H1 (cell line): ENCODE results near the gene PRKAR2B.

Source experiments
- BCL11A ChIP-seq, 2 experiments: IDR thresholded peaks; one replicate each; pipeline ENCODE4 v1.6.1; 2011; ENCODE audit warnings: low read depth in 2 of 2, low read length in 2 of 2, mild to moderate bottlenecking in 2 of 2
- CHD2 ChIP-seq: IDR thresholded peaks from 2 replicates; pipeline ENCODE4 v1.6.1; 2012; ENCODE audit warnings: low read length, improper control_type of control experiment
- CREB1 ChIP-seq: IDR thresholded peaks from 2 replicates; pipeline ENCODE4 v1.6.1; 2012; ENCODE audit warnings: inconsistent platforms
- CTCF ChIP-seq, 3 experiments: IDR thresholded peaks; 1 replicate in 2 of 3; 2 replicates in 1 of 3; pipeline versions ENCODE4 v1.5.1 to v1.6.1; 2011; ENCODE audit warnings: low read length in 3 of 3, mild to moderate bottlenecking in 3 of 3, inconsistent platforms in 2 of 3, low read depth in 1 of 3, moderate library complexity in 1 of 3; ENCODE audit not compliant: insufficient read depth in 1 of 3; ENCODE audit errors: control extremely low read depth in 1 of 3
- GABPA ChIP-seq: IDR thresholded peaks from 2 replicates; pipeline ENCODE4 v1.6.1; 2011; ENCODE audit warnings: mild to moderate bottlenecking, low read length, moderate library complexity, borderline replicate concordance; ENCODE audit not compliant: insufficient read depth
- JUN ChIP-seq: IDR thresholded peaks from 2 replicates; pipeline ENCODE4 v1.6.1; 2011; ENCODE audit warnings: low read depth, mild to moderate bottlenecking, improper control_type of control experiment, low read length
- POLR2A ChIP-seq, 2 experiments: IDR thresholded peaks; 1 replicate in 1 of 2; 2 replicates in 1 of 2; pipeline ENCODE4 v1.6.1; 2011; ENCODE audit warnings: low read depth in 2 of 2, low read length in 2 of 2, mild to moderate bottlenecking in 2 of 2; ENCODE audit errors: control extremely low read depth in 1 of 2
- RAD21 ChIP-seq, 2 experiments: IDR thresholded peaks in 1 of 2; conservative IDR thresholded peaks in 1 of 2; 2 replicates each; pipeline ENCODE4 v1.6.1; 2011; ENCODE audit warnings: low read depth in 2 of 2, low read length in 2 of 2, improper control_type of control experiment in 1 of 2, inconsistent platforms in 1 of 2, mild to moderate bottlenecking in 1 of 2, moderate library complexity in 1 of 2
- USF2 ChIP-seq: IDR thresholded peaks from 2 replicates; pipeline ENCODE4 v1.6.1; 2011; ENCODE audit warnings: low read length, improper control_type of control experiment

- TF ChIP-seq BCL11A (IDR thresholded peaks at IDR 0.05; ENCODE audit: low read depth in 2 of 2, low read length in 2 of 2) (no peak), CTCF (IDR thresholded peaks at IDR 0.05; ENCODE audit: control extremely low read depth in 1 of 3, insufficient read depth in 1 of 3, low read depth in 1 of 3, low read length in 3 of 3) (no peak), GABPA (no peak), RAD21 (IDR thresholded peaks at IDR 0.05 in 1 of 2, conservative IDR thresholded peaks at IDR 0.05 in 1 of 2; ENCODE audit: low read depth in 2 of 2, low read length in 2 of 2) (no peak), CHD2 (no peak), CREB1 (no peak), POLR2A (IDR thresholded peaks at IDR 0.05; ENCODE audit: control extremely low read depth in 1 of 2, low read depth in 2 of 2, low read length in 2 of 2) (no peak), USF2 (no peak), JUN (no peak)
Measured at GRCh38 chr7:107113866-107114265, 69.4 kb downstream of the PRKAR2B start.
